Measurements from ENCODE around the gene SHC3.

SHC3 gene

DNA sequence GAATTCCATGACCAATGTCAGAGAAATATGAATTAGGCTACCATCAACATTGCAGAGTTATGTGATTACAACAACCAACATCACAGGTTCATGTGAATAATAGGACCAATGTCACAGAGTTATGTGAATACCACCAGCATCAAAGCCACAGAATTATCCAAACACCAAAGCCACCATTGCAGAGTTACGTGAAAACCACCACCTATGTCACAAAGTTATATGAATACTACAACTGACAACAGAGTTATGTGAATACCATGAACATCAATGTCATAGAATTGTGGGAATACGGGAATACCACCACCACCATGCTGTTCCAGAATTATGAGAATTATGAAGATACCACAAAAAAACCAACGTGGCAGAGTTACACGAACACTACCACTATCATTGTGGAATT lies 64.8 kb downstream of the SHC3 start:
- H3K4me1 ChIP-seq (ENCODE audit: insufficient read depth, low read length), result no peaks in the 10 kb centered on the region
- DNase-seq (no peak), ATAC-seq (ENCODE audit: insufficient read depth, low read depth) (no peak)
- H3K27ac ChIP-seq (ENCODE audit: low read length), result no peak overlapping the region
- H2AFZ ChIP-seq (ENCODE audit: low read depth, low read length), result no peak overlapping the region
- no peaks in the 10 kb centered on the region for H3K27me3 ChIP-seq (ENCODE audit: insufficient read depth, low read length, poor library complexity)
- H3K9me3 ChIP-seq (ENCODE audit: insufficient read depth, low read length, severe bottlenecking), result no peaks in the 10 kb centered on the region
- H3K36me3 ChIP-seq (ENCODE audit: insufficient read depth, low read length), result peaks cover 6% of the 10 kb centered on the region; the same call in 1 of the 2 replicates
- H3K79me2 ChIP-seq (ENCODE audit: insufficient read depth, low read length), result no peaks in the 10 kb centered on the region; the same call in 1 of the 2 replicates
- no peak overlapping the region for H3K9ac ChIP-seq (ENCODE audit: low read depth, low read length)
- H3K4me2 ChIP-seq (ENCODE audit: insufficient read depth, low read length), result no peak overlapping the region
- H3K4me3 ChIP-seq (ENCODE audit: low read depth in 1 of 2, low read length in 2 of 2), result no peak overlapping the region
- H4K20me1 ChIP-seq (ENCODE audit: insufficient read depth, low read length), result no peaks in the 10 kb centered on the region
- TF ChIP-seq EZH2 (IDR thresholded peaks at IDR 0.05; ENCODE audit: borderline replicate concordance, low read depth, low read length, severe bottlenecking), result no peak
- TF ChIP-seq, protein P1, sequence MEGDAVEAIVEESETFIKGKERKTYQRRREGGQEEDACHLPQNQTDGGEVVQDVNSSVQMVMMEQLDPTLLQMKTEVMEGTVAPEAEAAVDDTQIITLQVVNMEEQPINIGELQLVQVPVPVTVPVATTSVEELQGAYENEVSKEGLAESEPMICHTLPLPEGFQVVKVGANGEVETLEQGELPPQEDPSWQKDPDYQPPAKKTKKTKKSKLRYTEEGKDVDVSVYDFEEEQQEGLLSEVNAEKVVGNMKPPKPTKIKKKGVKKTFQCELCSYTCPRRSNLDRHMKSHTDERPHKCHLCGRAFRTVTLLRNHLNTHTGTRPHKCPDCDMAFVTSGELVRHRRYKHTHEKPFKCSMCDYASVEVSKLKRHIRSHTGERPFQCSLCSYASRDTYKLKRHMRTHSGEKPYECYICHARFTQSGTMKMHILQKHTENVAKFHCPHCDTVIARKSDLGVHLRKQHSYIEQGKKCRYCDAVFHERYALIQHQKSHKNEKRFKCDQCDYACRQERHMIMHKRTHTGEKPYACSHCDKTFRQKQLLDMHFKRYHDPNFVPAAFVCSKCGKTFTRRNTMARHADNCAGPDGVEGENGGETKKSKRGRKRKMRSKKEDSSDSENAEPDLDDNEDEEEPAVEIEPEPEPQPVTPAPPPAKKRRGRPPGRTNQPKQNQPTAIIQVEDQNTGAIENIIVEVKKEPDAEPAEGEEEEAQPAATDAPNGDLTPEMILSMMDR (IDR thresholded peaks at IDR 0.05; ENCODE audit: borderline replicate concordance, extremely low read depth, low read length, poor library complexity, severe bottlenecking), result no peak

DNA sequence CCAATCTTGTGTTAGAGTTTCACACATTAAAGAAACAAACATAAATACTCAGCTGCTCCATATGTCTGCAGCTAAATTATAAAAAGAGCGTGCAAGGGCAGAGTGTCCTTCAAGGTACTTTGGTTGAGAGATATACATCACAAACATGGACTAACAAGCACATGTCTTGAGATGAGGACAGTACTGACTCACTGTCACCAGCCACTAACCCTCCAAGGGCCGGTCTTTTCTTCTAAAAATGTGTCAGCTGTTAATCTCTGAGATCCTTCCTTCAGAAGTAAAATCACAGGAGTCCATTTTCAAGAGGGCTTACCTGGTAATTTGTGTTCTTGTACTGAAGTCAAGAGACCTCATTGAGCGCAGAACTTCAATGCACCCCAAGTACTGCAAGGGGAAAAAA lies 66.4 kb downstream of the SHC3 start:
- H3K27me3 ChIP-seq (ENCODE audit: insufficient read depth, low read length, poor library complexity), result no peaks in the 10 kb centered on the region
- DNase-seq, result no peak
- no peak overlapping the region for H3K9ac ChIP-seq (ENCODE audit: low read depth, low read length)
- H3K9me3 ChIP-seq (ENCODE audit: insufficient read depth, low read length, severe bottlenecking), result no peaks in the 10 kb centered on the region
- no peak for ATAC-seq (ENCODE audit: insufficient read depth, low read depth)
- no peaks in the 10 kb centered on the region; the same call in 1 of the 2 replicates for H3K79me2 ChIP-seq (ENCODE audit: insufficient read depth, low read length)
- no peak overlapping the region for H3K27ac ChIP-seq (ENCODE audit: low read length)
- peaks cover 6% of the 10 kb centered on the region; the same call in 1 of the 2 replicates for H3K36me3 ChIP-seq (ENCODE audit: insufficient read depth, low read length)
- H2AFZ ChIP-seq (ENCODE audit: low read depth, low read length), result no peak overlapping the region
- no peak overlapping the region for H3K4me3 ChIP-seq (ENCODE audit: low read depth in 1 of 2, low read length in 2 of 2)
- no peak for TF ChIP-seq EZH2 (IDR thresholded peaks at IDR 0.05; ENCODE audit: borderline replicate concordance, low read depth, low read length, severe bottlenecking)
- TF ChIP-seq, protein P1 (IDR thresholded peaks at IDR 0.05; ENCODE audit: borderline replicate concordance, extremely low read depth, low read length, poor library complexity, severe bottlenecking), result no peak
- H4K20me1 ChIP-seq (ENCODE audit: insufficient read depth, low read length), result no peaks in the 10 kb centered on the region
- H3K4me2 ChIP-seq (ENCODE audit: insufficient read depth, low read length), result no peak overlapping the region
- H3K4me1 ChIP-seq (ENCODE audit: insufficient read depth, low read length), result no peaks in the 10 kb centered on the region

DNA sequence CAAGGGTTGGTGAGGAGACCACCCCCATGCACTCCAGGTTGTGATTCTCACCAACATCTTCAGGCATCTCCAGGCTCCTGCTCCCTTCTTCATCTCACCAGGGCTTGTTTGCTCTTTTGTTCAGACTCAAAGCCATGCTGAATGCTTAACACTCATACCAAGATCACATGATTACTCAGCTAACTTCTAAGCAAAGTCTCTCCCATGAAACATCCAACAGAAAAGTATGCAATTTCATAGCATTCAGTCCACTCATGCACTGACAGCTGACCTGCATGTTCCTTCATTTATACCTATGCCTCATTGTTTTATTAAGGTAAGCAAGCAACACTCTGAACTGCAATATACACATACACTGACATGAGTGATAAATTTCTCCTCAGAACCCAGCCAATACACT lies 69.0 kb downstream of the SHC3 start:
- Histone ChIP-seq H3K27me3 (ENCODE audit: insufficient read depth, low read length, poor library complexity) (no peaks in the 10 kb centered on the region), H2AFZ (ENCODE audit: low read depth, low read length) (no peak overlapping the region), H4K20me1 (ENCODE audit: insufficient read depth, low read length) (no peaks in the 10 kb centered on the region), H3K79me2 (ENCODE audit: insufficient read depth, low read length) (no peaks in the 10 kb centered on the region), H3K36me3 (ENCODE audit: insufficient read depth, low read length) (peaks cover 6% of the 10 kb centered on the region; the same call in 1 of the 2 replicates), H3K27ac (ENCODE audit: low read length) (no peak overlapping the region), H3K4me2 (ENCODE audit: insufficient read depth, low read length) (no peak overlapping the region), H3K9me3 (ENCODE audit: insufficient read depth, low read length, severe bottlenecking) (no peaks in the 10 kb centered on the region), H3K4me1 (ENCODE audit: insufficient read depth, low read length) (no peaks in the 10 kb centered on the region), H3K4me3 (ENCODE audit: low read depth in 1 of 2, low read length in 2 of 2) (no peak overlapping the region), H3K9ac (ENCODE audit: low read depth, low read length) (no peak overlapping the region)
- TF ChIP-seq, protein P1 (IDR thresholded peaks at IDR 0.05; ENCODE audit: borderline replicate concordance, extremely low read depth, low read length, poor library complexity, severe bottlenecking), result no peak
- TF ChIP-seq EZH2 (IDR thresholded peaks at IDR 0.05; ENCODE audit: borderline replicate concordance, low read depth, low read length, severe bottlenecking), result no peak
- no peak for ATAC-seq (ENCODE audit: insufficient read depth, low read depth)
- DNase-seq, result no peak

DNA sequence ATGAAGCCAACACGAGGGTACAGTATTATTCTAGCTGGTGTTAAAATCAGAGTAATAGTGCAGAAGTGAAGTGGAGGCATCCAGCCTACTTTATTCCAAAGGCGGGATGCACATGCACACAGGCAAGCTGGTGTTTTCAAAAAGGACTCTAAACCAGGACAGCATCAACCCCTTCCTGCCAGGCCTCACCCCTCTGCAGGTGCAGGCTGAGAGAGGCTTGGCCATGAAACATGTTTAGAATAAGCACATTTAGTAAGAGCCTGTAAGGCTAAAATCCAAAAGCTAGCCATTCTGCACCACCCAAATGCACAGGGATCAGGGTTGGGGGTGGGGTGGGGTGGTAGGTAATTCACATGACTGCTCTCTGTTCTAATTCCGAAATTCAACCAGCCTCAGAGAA lies 71.2 kb downstream of the SHC3 start:
- TF ChIP-seq, protein P1 (IDR thresholded peaks at IDR 0.05; ENCODE audit: borderline replicate concordance, extremely low read depth, low read length, poor library complexity, severe bottlenecking), result no peak
- no peak for TF ChIP-seq EZH2 (IDR thresholded peaks at IDR 0.05; ENCODE audit: borderline replicate concordance, low read depth, low read length, severe bottlenecking)

More for the DNA sequence above, 71.2 kb downstream of the SHC3 start:
- Histone ChIP-seq H3K4me2 (ENCODE audit: insufficient read depth, low read length) (no peak overlapping the region), H2AFZ (ENCODE audit: low read depth, low read length) (no peak overlapping the region), H3K27me3 (ENCODE audit: insufficient read depth, low read length, poor library complexity) (no peaks in the 10 kb centered on the region), H3K4me3 (ENCODE audit: low read depth in 1 of 2, low read length in 2 of 2) (no peak overlapping the region), H4K20me1 (ENCODE audit: insufficient read depth, low read length) (no peaks in the 10 kb centered on the region), H3K36me3 (ENCODE audit: insufficient read depth, low read length) (peaks cover 6% of the 10 kb centered on the region; the same call in 1 of the 2 replicates), H3K9me3 (ENCODE audit: insufficient read depth, low read length, severe bottlenecking) (no peaks in the 10 kb centered on the region), H3K27ac (ENCODE audit: low read length) (no peak overlapping the region), H3K79me2 (ENCODE audit: insufficient read depth, low read length) (no peaks in the 10 kb centered on the region), H3K4me1 (ENCODE audit: insufficient read depth, low read length) (no peaks in the 10 kb centered on the region), H3K9ac (ENCODE audit: low read depth, low read length) (no peak overlapping the region)
- ATAC-seq (ENCODE audit: insufficient read depth, low read depth) (no peak), DNase-seq (no peak)

Measured in DND-41 (cell line).